ENCODE measurements around the gene FBXO33.
"Not testable (repeated sequence)": the region's sequence is repeated elsewhere in the genome, so short reads cannot be mapped to it uniquely, and the experiment has no call there.

The FBXO33 gene

GRCh38 chr14:39368261-39368959 lies 63.8 kb downstream of the FBXO33 start:
- H3K36me3 ChIP-seq (ENCODE audit: control insufficient read depth, insufficient read depth, low read length, severe bottlenecking) = peaks cover 11% of the 10 kb centered on the region
- H3K9ac ChIP-seq (ENCODE audit: low read length) = no peak overlapping the region
- DNase-seq (ENCODE audit: low read depth) = peak; percentile 88
- no peaks in the 10 kb centered on the region for H3K27me3 ChIP-seq (replicated peaks; ENCODE audit: control insufficient read depth, insufficient read depth, low read length)
- H3K4me3 ChIP-seq (ENCODE audit: low read length) = no peak overlapping the region
- H3K4me1 ChIP-seq (ENCODE audit: control insufficient read depth, insufficient read depth, low read length) = peaks cover 15% of the 10 kb centered on the region
- peaks cover 10% of the 10 kb centered on the region for H3K9me3 ChIP-seq (ENCODE audit: control insufficient read depth, low read length)

- Histone ChIP-seq H3K9ac (ENCODE audit: low read length) (no peak overlapping the region), H3K36me3 (ENCODE audit: control insufficient read depth, insufficient read depth, low read length, severe bottlenecking) (peaks cover 11% of the 10 kb centered on the region), H3K4me1 (ENCODE audit: control insufficient read depth, insufficient read depth, low read length) (peaks cover 6% of the 10 kb centered on the region), H3K27me3 (replicated peaks; ENCODE audit: control insufficient read depth, insufficient read depth, low read length) (no peaks in the 10 kb centered on the region), H3K4me3 (ENCODE audit: low read length) (no peak overlapping the region), H3K9me3 (ENCODE audit: control insufficient read depth, low read length) (peaks cover 10% of the 10 kb centered on the region)
- no peak for DNase-seq (ENCODE audit: low read depth)
Measured at GRCh38 chr14:39367387-39367751, 64.9 kb downstream of the FBXO33 start.

GRCh38 chr14:39366460-39367386 lies 65.5 kb downstream of the FBXO33 start:
- Histone ChIP-seq H3K27me3 (replicated peaks; ENCODE audit: control insufficient read depth, insufficient read depth, low read length) (no peaks in the 10 kb centered on the region), H3K4me3 (ENCODE audit: low read length) (no peak overlapping the region), H3K4me1 (ENCODE audit: control insufficient read depth, insufficient read depth, low read length) (peaks cover 5% of the 10 kb centered on the region), H3K36me3 (ENCODE audit: control insufficient read depth, insufficient read depth, low read length, severe bottlenecking) (peaks cover 14% of the 10 kb centered on the region), H3K9ac (ENCODE audit: low read length) (no peak overlapping the region), H3K9me3 (ENCODE audit: control insufficient read depth, low read length) (peaks cover 10% of the 10 kb centered on the region)
- DNase-seq (ENCODE audit: low read depth) = no peak

- DNase-seq (ENCODE audit: low read depth) = no peak
- peaks cover 10% of the 10 kb centered on the region for H3K9me3 ChIP-seq (ENCODE audit: control insufficient read depth, low read length)
- peaks cover 5% of the 10 kb centered on the region for H3K4me1 ChIP-seq (ENCODE audit: control insufficient read depth, insufficient read depth, low read length)
- H3K4me3 ChIP-seq (ENCODE audit: low read length) = no peak overlapping the region
- peaks cover 6% of the 10 kb centered on the region for H3K36me3 ChIP-seq (ENCODE audit: control insufficient read depth, insufficient read depth, low read length, severe bottlenecking)
- H3K27me3 ChIP-seq (replicated peaks; ENCODE audit: control insufficient read depth, insufficient read depth, low read length) = no peaks in the 10 kb centered on the region
- no peak overlapping the region for H3K9ac ChIP-seq (ENCODE audit: low read length)
Measured at GRCh38 chr14:39365354-39365753, 66.9 kb downstream of the FBXO33 start.

GRCh38 chr14:39364509-39364908 lies 67.7 kb downstream of the FBXO33 start:
- H3K9ac ChIP-seq (ENCODE audit: low read length) = no peak overlapping the region
- no peaks in the 10 kb centered on the region for H3K27me3 ChIP-seq (replicated peaks; ENCODE audit: control insufficient read depth, insufficient read depth, low read length)
- H3K4me3 ChIP-seq (ENCODE audit: low read length) = no peak overlapping the region
- peaks cover 5% of the 10 kb centered on the region for H3K4me1 ChIP-seq (ENCODE audit: control insufficient read depth, insufficient read depth, low read length)
- DNase-seq (ENCODE audit: low read depth) = no peak
- peaks cover 10% of the 10 kb centered on the region for H3K9me3 ChIP-seq (ENCODE audit: control insufficient read depth, low read length)
- peaks cover 12% of the 10 kb centered on the region for H3K36me3 ChIP-seq (ENCODE audit: control insufficient read depth, insufficient read depth, low read length, severe bottlenecking)

GRCh38 chr14:39361556-39361955 lies 70.7 kb downstream of the FBXO33 start:
- Histone ChIP-seq H3K36me3 (ENCODE audit: control insufficient read depth, insufficient read depth, low read length, severe bottlenecking) (peaks cover 14% of the 10 kb centered on the region), H3K9me3 (ENCODE audit: control insufficient read depth, low read length) (peaks cover 10% of the 10 kb centered on the region)
- not testable (repeated sequence) for H3K4me3 ChIP-seq (ENCODE audit: low read length); H3K4me1 ChIP-seq (ENCODE audit: control insufficient read depth, insufficient read depth, low read length); H3K9ac ChIP-seq (ENCODE audit: low read length); H3K27me3 ChIP-seq (replicated peaks; ENCODE audit: control insufficient read depth, insufficient read depth, low read length); DNase-seq (ENCODE audit: low read depth)

GRCh38 chr14:39360316-39360715 lies 71.9 kb downstream of the FBXO33 start:
- Histone ChIP-seq H3K36me3 (ENCODE audit: control insufficient read depth, insufficient read depth, low read length, severe bottlenecking) (peaks cover 14% of the 10 kb centered on the region), H3K9me3 (ENCODE audit: control insufficient read depth, low read length) (peaks cover 10% of the 10 kb centered on the region), H3K9ac (ENCODE audit: low read length) (no peak overlapping the region), H3K4me1 (ENCODE audit: control insufficient read depth, insufficient read depth, low read length) (no peaks in the 10 kb centered on the region), H3K4me3 (ENCODE audit: low read length) (no peak overlapping the region), H3K27me3 (replicated peaks; ENCODE audit: control insufficient read depth, insufficient read depth, low read length) (no peaks in the 10 kb centered on the region)
- DNase-seq (ENCODE audit: low read depth) = no peak

- peaks cover 14% of the 10 kb centered on the region for H3K36me3 ChIP-seq (ENCODE audit: control insufficient read depth, insufficient read depth, low read length, severe bottlenecking)
- not testable (repeated sequence) for H3K27me3 ChIP-seq (replicated peaks; ENCODE audit: control insufficient read depth, insufficient read depth, low read length)
Measured at GRCh38 chr14:39359069-39359468, 73.2 kb downstream of the FBXO33 start.

GRCh38 chr14:39351708-39352107 lies 80.5 kb downstream of the FBXO33 start:
- Histone ChIP-seq H3K9ac (ENCODE audit: low read length) (no peak overlapping the region), H3K4me1 (ENCODE audit: control insufficient read depth, insufficient read depth, low read length) (no peaks in the 10 kb centered on the region), H3K27me3 (replicated peaks; ENCODE audit: control insufficient read depth, insufficient read depth, low read length) (no peaks in the 10 kb centered on the region), H3K4me3 (ENCODE audit: low read length) (no peak overlapping the region), H3K9me3 (ENCODE audit: control insufficient read depth, low read length) (no peaks in the 10 kb centered on the region), H3K36me3 (ENCODE audit: control insufficient read depth, insufficient read depth, low read length, severe bottlenecking) (peaks cover 25% of the 10 kb centered on the region)
- DNase-seq (ENCODE audit: low read depth) = peak; percentile 7

More at GRCh38 chr14:39359069-39359468, 73.2 kb downstream of the FBXO33 start:
- H3K9me3 ChIP-seq (ENCODE audit: control insufficient read depth, low read length); H3K4me1 ChIP-seq (ENCODE audit: control insufficient read depth, insufficient read depth, low read length); H3K4me3 ChIP-seq (ENCODE audit: low read length); H3K9ac ChIP-seq (ENCODE audit: low read length); DNase-seq (ENCODE audit: low read depth): not testable (repeated sequence)

GRCh38 chr14:39350866-39351265 lies 81.4 kb downstream of the FBXO33 start:
- Histone ChIP-seq H3K9me3 (ENCODE audit: control insufficient read depth, low read length) (no peaks in the 10 kb centered on the region), H3K4me3 (ENCODE audit: low read length) (no peak overlapping the region), H3K4me1 (ENCODE audit: control insufficient read depth, insufficient read depth, low read length) (no peaks in the 10 kb centered on the region), H3K36me3 (ENCODE audit: control insufficient read depth, insufficient read depth, low read length, severe bottlenecking) (peaks cover 30% of the 10 kb centered on the region), H3K27me3 (replicated peaks; ENCODE audit: control insufficient read depth, insufficient read depth, low read length) (no peaks in the 10 kb centered on the region), H3K9ac (ENCODE audit: low read length) (no peak overlapping the region)
- DNase-seq (ENCODE audit: low read depth) = no peak
